Measurements from ENCODE around the gene BLVRA. TPM values are rescaled to one million over a fixed set of nuclear protein-coding genes. Genes with fewer than 3 reads are reported as not detected.

Gene BLVRA
- total RNA-seq = 62.6 and 76.1 TPM in 2 replicates

GRCh38 chr7:43758029-43758821, at the start of gene BLVRA:
Gene BLVRA (plus strand): TSS chr7:43758680. CDS start chr7:43771159, 12,479 bp downstream.

GRCh38 chr7:43729214-43729923, 29.1 kb upstream of the BLVRA start, which contains the start of gene COA1:
Gene COA1 (minus strand): TSS chr7:43729523. CDS start chr7:43648614, 80,909 bp downstream.

Other genes with a start within 250 kb of the BLVRA start
- 87.2 and 111 TPM in 2 replicates for gene STK17A, start 175.6 kb upstream of the BLVRA start, total RNA-seq
- gene COA1, start 29.2 kb upstream of the BLVRA start, total RNA-seq = 49.3 and 65.3 TPM in 2 replicates
- gene MRPS24, start 110.8 kb downstream of the BLVRA start, total RNA-seq = 156 and 209 TPM in 2 replicates
- gene URGCP, start 147.9 kb downstream of the BLVRA start, total RNA-seq = 16.7 and 22.1 TPM in 2 replicates
- 2.0 and 6.0 TPM in 2 replicates for gene UBE2D4, start 167.8 kb downstream of the BLVRA start, total RNA-seq
- not detected in 2 replicates for gene SPDYE1, start 239.2 kb downstream of the BLVRA start, total RNA-seq